Liver (tissue), 9 donors: ENCODE data around the gene CACNA1E. TPM values are rescaled to one million over a fixed set of nuclear protein-coding genes. Genes with fewer than 3 reads are reported as not detected.
A peak's percentile ranks its signal among the peaks of the same experiment; 100 is the strongest.

Experiments used
- DNase-seq: peaks from one replicate; pipeline ENCODE4 v3.0.0-alpha.2; 2017; ENCODE audit warnings: low spot score
- H3K27ac ChIP-seq, 2 donors: one replicate each; pipeline ENCODE4 v1.7.0; 2013; ENCODE audit warnings: inconsistent platforms in 2 of 2, low read length in 2 of 2, control low read depth in 1 of 2, low read depth in 1 of 2, mild to moderate bottlenecking in 1 of 2
- H3K27me3 ChIP-seq, 4 donors: one replicate each; pipeline versions ENCODE4 v1.6.1 to v1.7.0; 2013; ENCODE audit warnings: low read length in 3 of 4, inconsistent platforms in 1 of 4, mild to moderate bottlenecking in 1 of 4, moderate library complexity in 1 of 4; ENCODE audit not compliant: control insufficient read depth in 4 of 4, insufficient read depth in 4 of 4
- H3K36me3 ChIP-seq, 4 donors: one replicate each; pipeline versions ENCODE4 v1.6.1 to v1.7.0; 2013; ENCODE audit warnings: low read length in 3 of 4, mild to moderate bottlenecking in 3 of 4, low read depth in 1 of 4, moderate library complexity in 1 of 4; ENCODE audit not compliant: control insufficient read depth in 4 of 4, insufficient read depth in 3 of 4
- H3K4me1 ChIP-seq, 4 donors: one replicate each; pipeline versions ENCODE4 v1.6.1 to v1.7.0; 2013; ENCODE audit warnings: low read length in 3 of 4, mild to moderate bottlenecking in 3 of 4, moderate library complexity in 1 of 4; ENCODE audit not compliant: control insufficient read depth in 4 of 4, insufficient read depth in 4 of 4
- H3K4me3 ChIP-seq, 3 donors: one replicate each; pipeline versions ENCODE4 v1.6.1 to v1.7.0; 2013; ENCODE audit warnings: low read length in 3 of 3, control low read depth in 1 of 3, low read depth in 1 of 3, mild to moderate bottlenecking in 1 of 3
- H3K9ac ChIP-seq, 2 donors: one replicate each; pipeline ENCODE4 v1.7.0; 2013; ENCODE audit warnings: low read length in 2 of 2, mild to moderate bottlenecking in 2 of 2, moderate library complexity in 2 of 2, control low read depth in 1 of 2, low read depth in 1 of 2
- H3K9me3 ChIP-seq, 4 donors: one replicate each; pipeline versions ENCODE4 v1.6.1 to v1.7.0; 2013; ENCODE audit warnings: low read length in 3 of 4; ENCODE audit not compliant: control insufficient read depth in 4 of 4
- EGR1 ChIP-seq, 2 donors: IDR thresholded peaks; 2 replicates each; pipeline ENCODE4 v1.6.1; 2016 to 2018; ENCODE audit warnings: antibody characterized with exemption in 2 of 2, low read depth in 2 of 2
- FOXA1 ChIP-seq: IDR thresholded peaks from 2 replicates; pipeline ENCODE4 v1.6.1; 2016; ENCODE audit warnings: antibody characterized with exemption
- FOXA2 ChIP-seq: IDR thresholded peaks from 2 replicates; pipeline ENCODE4 v1.6.1; 2016; ENCODE audit warnings: antibody characterized with exemption
- GABPA ChIP-seq, 2 donors: IDR thresholded peaks in 1 of 2; conservative IDR thresholded peaks in 1 of 2; 2 replicates each; pipeline ENCODE4 v1.6.1; 2016; ENCODE audit warnings: antibody characterized with exemption in 2 of 2, mild to moderate bottlenecking in 1 of 2, moderate library complexity in 1 of 2
- HNF4A ChIP-seq, 2 donors: conservative IDR thresholded peaks; 2 replicates each; pipeline ENCODE4 v1.6.1; 2016; ENCODE audit warnings: antibody characterized with exemption in 2 of 2, mild to moderate bottlenecking in 2 of 2
- HNF4G ChIP-seq: IDR thresholded peaks from 2 replicates; pipeline ENCODE4 v1.6.1; 2016; ENCODE audit warnings: antibody characterized with exemption
- JUND ChIP-seq, 2 donors: IDR thresholded peaks; 2 replicates each; pipeline ENCODE4 v1.6.1; 2016; ENCODE audit warnings: antibody characterized with exemption in 2 of 2
- MAX ChIP-seq: IDR thresholded peaks from 2 replicates; pipeline ENCODE4 v1.6.1; 2016; ENCODE audit warnings: antibody characterized with exemption
- NR2F2 ChIP-seq: IDR thresholded peaks from 2 replicates; pipeline ENCODE4 v1.6.1; 2016; ENCODE audit warnings: antibody characterized with exemption
- RAD21 ChIP-seq, 2 donors: IDR thresholded peaks; 2 replicates each; pipeline ENCODE4 v1.6.1; 2016; ENCODE audit warnings: antibody characterized with exemption in 2 of 2, mild to moderate bottlenecking in 2 of 2
- REST ChIP-seq: IDR thresholded peaks from 2 replicates; pipeline ENCODE4 v1.6.1; 2016; ENCODE audit warnings: antibody characterized with exemption, mild to moderate bottlenecking
- SP1 ChIP-seq: IDR thresholded peaks from 2 replicates; pipeline ENCODE4 v1.6.1; 2018; ENCODE audit warnings: antibody characterized with exemption, mild to moderate bottlenecking
- TAF1 ChIP-seq: conservative IDR thresholded peaks from 2 replicates; pipeline ENCODE4 v1.6.1; 2016; ENCODE audit warnings: antibody characterized with exemption, mild to moderate bottlenecking
- YY1 ChIP-seq: IDR thresholded peaks from 2 replicates; pipeline ENCODE4 v1.6.1; 2016; ENCODE audit warnings: antibody characterized with exemption, mild to moderate bottlenecking
- WGBS: extraction: QIAGEN DNeasy Blood & Tissue Kit; methylation state at CpG from one replicate; pipeline ENCODE4 v1.1.7; 2013; 5-methylcytosine and 5-hydroxymethylcytosine counted together
- polyA plus RNA-seq, 2 donors: library from polyadenylated mRNA; stranded (reverse) in 1 of 2; unstranded in 1 of 2; fragments of 200-250 nt in 1 of 2; fragments of >200 nt in 1 of 2; fragmentation: Nextera tagmentation in 1 of 2; extraction: Ambion mirVana in 1 of 2; gene quantifications; one replicate each; pipeline versions ENCODE4 v1.2.1 to v1.2.3, GENCODE V29; 2013 to 2015
- total RNA-seq, 2 donors: library from RNA; depleted of rRNA; stranded (reverse); fragments of >200 nt; gene quantifications; one replicate each; pipeline ENCODE4 v1.2.3, GENCODE V29; 2014
- TF ChIP-seq, protein P1 (sequence below): IDR thresholded peaks from 2 replicates; pipeline ENCODE4 v1.6.1; 2016; ENCODE audit warnings: antibody characterized with exemption
- TF ChIP-seq, protein P2 (sequence below): fragments of 150-350 bp; IDR thresholded peaks from 2 replicates; pipeline ENCODE4 v1.5.1; 2017; ENCODE audit warnings: improper control_type of control experiment, low read depth, low read length; ENCODE audit not compliant: missing input control
- TF ChIP-seq, protein P3 (sequence below): IDR thresholded peaks from 2 replicates; pipeline ENCODE4 v1.6.1; 2016; ENCODE audit warnings: antibody characterized with exemption
- donor health status: healthy.
- donor health status: healthy.
- donor health status: healthy.
- donor health status: healthy.
- donor health status: healthy.

Gene CACNA1E
- total and polyA plus RNA-seq, 4 donors, result under 0.01 to 0.08 (median 0.01) TPM; not detected in 1

- no peak for DNase-seq
- no peaks in the 10 kb centered on the region for H3K9me3 ChIP-seq
- TF ChIP-seq MAX (no peak), RAD21 (IDR thresholded peaks at IDR 0.05) (no peak), HNF4A (conservative IDR thresholded peaks at IDR 0.05) (no peak), HNF4G (no peak), GABPA (IDR thresholded peaks at IDR 0.05 in 1 of 2, conservative IDR thresholded peaks at IDR 0.05 in 1 of 2) (no peak), SP1 (no peak), FOXA1 (no peak), YY1 (no peak), TAF1 (no peak), JUND (IDR thresholded peaks at IDR 0.05) (no peak), NR2F2 (no peak)
- TF ChIP-seq, protein P1, sequence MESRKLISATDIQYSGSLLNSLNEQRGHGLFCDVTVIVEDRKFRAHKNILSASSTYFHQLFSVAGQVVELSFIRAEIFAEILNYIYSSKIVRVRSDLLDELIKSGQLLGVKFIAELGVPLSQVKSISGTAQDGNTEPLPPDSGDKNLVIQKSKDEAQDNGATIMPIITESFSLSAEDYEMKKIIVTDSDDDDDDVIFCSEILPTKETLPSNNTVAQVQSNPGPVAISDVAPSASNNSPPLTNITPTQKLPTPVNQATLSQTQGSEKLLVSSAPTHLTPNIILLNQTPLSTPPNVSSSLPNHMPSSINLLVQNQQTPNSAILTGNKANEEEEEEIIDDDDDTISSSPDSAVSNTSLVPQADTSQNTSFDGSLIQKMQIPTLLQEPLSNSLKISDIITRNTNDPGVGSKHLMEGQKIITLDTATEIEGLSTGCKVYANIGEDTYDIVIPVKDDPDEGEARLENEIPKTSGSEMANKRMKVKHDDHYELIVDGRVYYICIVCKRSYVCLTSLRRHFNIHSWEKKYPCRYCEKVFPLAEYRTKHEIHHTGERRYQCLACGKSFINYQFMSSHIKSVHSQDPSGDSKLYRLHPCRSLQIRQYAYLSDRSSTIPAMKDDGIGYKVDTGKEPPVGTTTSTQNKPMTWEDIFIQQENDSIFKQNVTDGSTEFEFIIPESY, result no peak
- TF ChIP-seq, protein P2, sequence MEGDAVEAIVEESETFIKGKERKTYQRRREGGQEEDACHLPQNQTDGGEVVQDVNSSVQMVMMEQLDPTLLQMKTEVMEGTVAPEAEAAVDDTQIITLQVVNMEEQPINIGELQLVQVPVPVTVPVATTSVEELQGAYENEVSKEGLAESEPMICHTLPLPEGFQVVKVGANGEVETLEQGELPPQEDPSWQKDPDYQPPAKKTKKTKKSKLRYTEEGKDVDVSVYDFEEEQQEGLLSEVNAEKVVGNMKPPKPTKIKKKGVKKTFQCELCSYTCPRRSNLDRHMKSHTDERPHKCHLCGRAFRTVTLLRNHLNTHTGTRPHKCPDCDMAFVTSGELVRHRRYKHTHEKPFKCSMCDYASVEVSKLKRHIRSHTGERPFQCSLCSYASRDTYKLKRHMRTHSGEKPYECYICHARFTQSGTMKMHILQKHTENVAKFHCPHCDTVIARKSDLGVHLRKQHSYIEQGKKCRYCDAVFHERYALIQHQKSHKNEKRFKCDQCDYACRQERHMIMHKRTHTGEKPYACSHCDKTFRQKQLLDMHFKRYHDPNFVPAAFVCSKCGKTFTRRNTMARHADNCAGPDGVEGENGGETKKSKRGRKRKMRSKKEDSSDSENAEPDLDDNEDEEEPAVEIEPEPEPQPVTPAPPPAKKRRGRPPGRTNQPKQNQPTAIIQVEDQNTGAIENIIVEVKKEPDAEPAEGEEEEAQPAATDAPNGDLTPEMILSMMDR, result no peak
- TF ChIP-seq, protein P3, sequence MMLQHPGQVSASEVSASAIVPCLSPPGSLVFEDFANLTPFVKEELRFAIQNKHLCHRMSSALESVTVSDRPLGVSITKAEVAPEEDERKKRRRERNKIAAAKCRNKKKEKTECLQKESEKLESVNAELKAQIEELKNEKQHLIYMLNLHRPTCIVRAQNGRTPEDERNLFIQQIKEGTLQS, result no peak
- no peaks in the 10 kb centered on the region for H3K27me3 ChIP-seq
- H3K4me3 ChIP-seq, result no peak overlapping the region
- H3K27ac ChIP-seq, result no peak overlapping the region
- peaks cover 0 to 10% (median 3%) of the 10 kb centered on the region in 4 donors for H3K4me1 ChIP-seq
- H3K9ac ChIP-seq, result no peak overlapping the region
- 92% methylated on average over 3 of the region's 3 CpGs for WGBS
- H3K36me3 ChIP-seq, result no peaks in the 10 kb centered on the region
Observed at GRCh38 chr1:181660621-181661020, 177.3 kb downstream of the CACNA1E start.

DNA sequence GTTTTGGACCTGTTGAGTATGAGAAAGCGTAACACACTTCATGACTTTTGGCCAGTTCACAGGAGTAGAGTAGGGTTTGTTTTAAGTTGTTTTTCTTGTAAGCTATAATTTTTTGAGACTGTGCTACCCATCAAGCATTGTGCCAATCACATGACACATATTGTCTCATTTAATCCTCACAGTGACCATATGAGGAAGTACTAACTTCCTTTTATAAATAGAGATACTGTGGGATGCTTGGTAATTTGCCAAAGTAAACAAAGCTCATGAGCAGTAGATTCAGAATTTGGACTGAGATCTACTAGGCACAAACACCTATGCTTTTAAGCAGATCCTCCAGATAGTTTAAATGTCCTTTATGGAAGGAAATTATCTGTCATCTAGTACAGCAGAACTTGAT is 178.3 kb downstream of the CACNA1E start:
- H3K9ac ChIP-seq, result no peak overlapping the region
- H3K4me3 ChIP-seq, result no peak overlapping the region
- no peaks in the 10 kb centered on the region for H3K27me3 ChIP-seq
- H3K36me3 ChIP-seq, result no peaks in the 10 kb centered on the region
- no peak for DNase-seq
- no peaks in the 10 kb centered on the region for H3K9me3 ChIP-seq
- no peak overlapping the region for H3K27ac ChIP-seq
- H3K4me1 ChIP-seq, result peaks cover 0 to 10% (median 3%) of the 10 kb centered on the region in 4 donors
- TF ChIP-seq HNF4A (conservative IDR thresholded peaks at IDR 0.05) (peak; percentile 19 to 37), GABPA (IDR thresholded peaks at IDR 0.05 in 1 of 2, conservative IDR thresholded peaks at IDR 0.05 in 1 of 2) (no peak), FOXA1 (peak; percentile 64), FOXA2 (peak; percentile 81)
- 98% methylated on average over 1 of the region's 1 CpG for WGBS

GRCh38 chr1:181662606-181663005 is 179.3 kb downstream of the CACNA1E start:
- Histone ChIP-seq H3K27me3 (no peaks in the 10 kb centered on the region), H3K9me3 (no peaks in the 10 kb centered on the region), H3K27ac (no peak overlapping the region), H3K4me3 (no peak overlapping the region), H3K9ac (no peak overlapping the region), H3K36me3 (no peaks in the 10 kb centered on the region), H3K4me1 (peaks cover 0 to 10% (median 3%) of the 10 kb centered on the region in 4 donors)
- DNase-seq, result no peak
- TF ChIP-seq FOXA1 (no peak), REST (no peak), TAF1 (no peak), HNF4A (conservative IDR thresholded peaks at IDR 0.05) (no peak), YY1 (no peak), EGR1 (IDR thresholded peaks at IDR 0.05; ENCODE audit: low read depth in 2 of 2) (no peak)
- TF ChIP-seq, protein P1, result no peak
